Endothelial cell of umbilical vein (primary cell): Measurements from ENCODE around the gene TRIM34. TPM values are rescaled to one million over a fixed set of nuclear protein-coding genes. Genes with fewer than 3 reads are reported as not detected.

ENCODE experiments used
- Bru-seq: library from RNA; stranded (reverse); fragments of 400-500 nt; gene quantifications from one replicate; lab custom pipeline; 2021; lab: Mats Ljungman, UMichigan
- BruChase-seq, 2 experiments: library from RNA; stranded (reverse); fragments of 400-500 nt; gene quantifications; one replicate each; lab custom pipeline; 2021; lab: Mats Ljungman, UMichigan
- BruUV-seq: library from RNA; stranded (reverse); fragments of 400-500 nt; replicated peaks from 2 replicates; lab custom pipeline; 2021; lab: Mats Ljungman, UMichigan
- CTCF ChIA-PET: fragments of 300-600, 350-600 bp; sonication (Branson Sonifier 250); formaldehyde crosslinking; loops from one replicate; lab custom pipeline; 2021; ENCODE audit warnings: antibody characterized with exemption, inconsistent platforms; lab: Charles Lee
- POLR2A ChIA-PET: fragments of 300-600, 350-600 bp; sonication (Branson Sonifier 250); formaldehyde crosslinking; loops from one replicate; lab custom pipeline; 2021; ENCODE audit warnings: antibody characterized with exemption, inconsistent platforms; lab: Charles Lee
- DNase-seq: peaks from one replicate; pipeline ENCODE4 v3.0.0-alpha.2; 2011; ENCODE audit warnings: low read depth, low spot score
- FAIRE-seq: peaks from 2 replicates; lab custom pipeline; 2011; peaks lifted over from hg19 to GRCh38; lab: Jason Lieb, UNC
- H2AFZ ChIP-seq: 2 replicates; pipeline ENCODE4 v1.6.0; 2012; ENCODE audit warnings: low read depth, low read length, control low read depth, inconsistent platforms
- H3K27ac ChIP-seq: 2 replicates; pipeline ENCODE4 v1.5.1; 2011; ENCODE audit warnings: low read depth, mild to moderate bottlenecking, control low read depth, low read length, moderate library complexity; ENCODE audit not compliant: insufficient read depth
- H3K27me3 ChIP-seq, 2 experiments: 2 replicates each; pipeline versions ENCODE4 v1.6.0 to v1.6.1; 2011; ENCODE audit warnings: low read length in 2 of 2, mixed read lengths in 1 of 2; ENCODE audit not compliant: control insufficient read depth in 2 of 2, insufficient read depth in 2 of 2
- H3K36me3 ChIP-seq, 2 experiments: 2 replicates in 1 of 2; 3 replicates in 1 of 2; pipeline ENCODE4 v1.5.1; 2011; ENCODE audit warnings: low read length in 2 of 2, mild to moderate bottlenecking in 1 of 2, moderate library complexity in 1 of 2; ENCODE audit not compliant: control insufficient read depth in 2 of 2, insufficient read depth in 2 of 2; ENCODE audit errors: extremely low read depth in 1 of 2
- H3K4me1 ChIP-seq: 3 replicates; pipeline ENCODE4 v1.5.1; 2011; ENCODE audit warnings: mild to moderate bottlenecking, low read length; ENCODE audit not compliant: control insufficient read depth, insufficient read depth; ENCODE audit errors: extremely low read depth
- H3K4me2 ChIP-seq: 2 replicates; pipeline ENCODE4 v1.6.1; 2011; ENCODE audit warnings: low read length, control low read depth, mixed read lengths; ENCODE audit not compliant: insufficient read depth
- H3K4me3 ChIP-seq, 3 experiments: fragments of 200-600 bp in 1 of 3; sonication (generic), shearing (Covaris generic) in 1 of 3; replicated peaks in 1 of 3; 2 replicates each; pipeline ENCODE4 v1.5.1; 2011 to 2016; ENCODE audit warnings: control low read depth in 3 of 3, low read length in 3 of 3, mild to moderate bottlenecking in 2 of 3, inconsistent platforms in 1 of 3, low read depth in 1 of 3, moderate library complexity in 1 of 3; ENCODE audit not compliant: insufficient read depth in 1 of 3
- H3K79me2 ChIP-seq: 2 replicates; pipeline ENCODE4 v1.6.0; 2012; ENCODE audit warnings: low read length, inconsistent platforms; ENCODE audit not compliant: control insufficient read depth, insufficient read depth
- H3K9ac ChIP-seq: replicated peaks from 2 replicates; pipeline ENCODE3; 2011; ENCODE audit warnings: low read length, control low read depth; ENCODE audit not compliant: insufficient read depth; ENCODE audit errors: extremely low read depth
- H3K9me1 ChIP-seq: replicated peaks from 3 replicates; pipeline ENCODE4 v1.6.0; 2011; ENCODE audit warnings: mild to moderate bottlenecking, low read length; ENCODE audit not compliant: control insufficient read depth, insufficient read depth; ENCODE audit errors: extremely low read depth
- H3K9me3 ChIP-seq: replicated peaks from 2 replicates; pipeline ENCODE4 v1.5.1; 2012; ENCODE audit warnings: low read length, inconsistent platforms; ENCODE audit not compliant: control insufficient read depth, insufficient read depth
- H4K20me1 ChIP-seq: replicated peaks from 2 replicates; pipeline ENCODE3; 2011; ENCODE audit warnings: mild to moderate bottlenecking, low read length; ENCODE audit not compliant: control insufficient read depth, insufficient read depth; ENCODE audit errors: extremely low read depth
- MAX ChIP-seq: IDR thresholded peaks from 2 replicates; pipeline ENCODE4 v1.6.1; 2011; ENCODE audit not compliant: insufficient read depth, insufficient read length
- MYC ChIP-seq: IDR thresholded peaks from one replicate; pipeline ENCODE4 v1.6.1; 2011; ENCODE audit warnings: mild to moderate bottlenecking, low read depth, low read length
- POLR2A ChIP-seq: IDR thresholded peaks from 2 replicates; pipeline ENCODE4 v1.6.1; 2012; ENCODE audit warnings: low read depth, mild to moderate bottlenecking, control low read depth, low read length
- POLR2AphosphoS5 ChIP-seq: IDR thresholded peaks from 2 replicates; pipeline ENCODE4 v1.6.1; 2012; ENCODE audit warnings: low read depth, mild to moderate bottlenecking, control low read depth, low read length, moderate library complexity; ENCODE audit not compliant: insufficient read depth
- dilution Hi-C: fragments of 300-500 bp; cut with MboI; formaldehyde crosslinking; loops from one replicate; pipeline ENCODE4 v1.15.0; 2019; ENCODE audit warnings: low sequenced_read_pairs; ENCODE audit not compliant: extremely low pct_ligation_motif_present
- intact Hi-C: fragments of 100-400 bp; cut with micrococcal nuclease; formaldehyde crosslinking; loops from one replicate; pipeline ENCODE4 v1.10.0; 2022
- long read RNA-seq: library from polyadenylated mRNA; stranded (forward); transcript quantifications from one replicate; pipeline ENCODE4 v2.0.0, GENCODE V29; 2021
- polyA minus RNA-seq, 3 experiments: library from RNA; depleted of rRNA, polyadenylated mRNA; stranded (reverse); fragments of >200 nt; gene quantifications; 1 replicate in 1 of 3; 2 replicates in 2 of 3; pipeline ENCODE4 v1.2.3, GENCODE V29; 2011
- polyA plus RNA-seq, 4 experiments: library from polyadenylated mRNA; depleted of rRNA in 3 of 4; stranded (reverse) in 3 of 4; unstranded in 1 of 4; fragments of >200 nt; gene quantifications; 2 replicates each; pipeline versions ENCODE4 v1.2.1 to v1.2.3, GENCODE V29; 2011 to 2012; ENCODE audit warnings: missing spikeins in 1 of 4
- total RNA-seq: library from RNA; stranded (reverse); gene quantifications from 2 replicates; pipeline ENCODE4 v1.2.3, GENCODE V29; 2021
- TF ChIP-seq, protein P1 (sequence below), 2 donors: IDR thresholded peaks; 1 replicate in 1 of 2; 2 replicates in 1 of 2; pipeline ENCODE4 v1.5.1; 2011; ENCODE audit warnings: low read length in 2 of 2, mild to moderate bottlenecking in 2 of 2, moderate library complexity in 2 of 2, control low read depth in 1 of 2, inconsistent platforms in 1 of 2, low read depth in 1 of 2; ENCODE audit not compliant: insufficient read depth in 1 of 2; ENCODE audit errors: extremely low read depth in 1 of 2

Gene TRIM34
- total RNA-seq (5.2 and 6.7 TPM in 2 replicates), polyA plus RNA-seq (14.6 and 15.2 TPM in 2 replicates), polyA minus RNA-seq (14.6 and 17.7 TPM in 2 replicates), Bru-seq, nascent RNA (percentile 23 among the genes with signal in this experiment), BruChase-seq, experiment 1, labeled RNA remaining after a 6-hour chase (percentile 44 among the genes with signal in this experiment), BruChase-seq, experiment 2, labeled RNA remaining after a 2-hour chase (percentile 35 among the genes with signal in this experiment)
- 8.1 and 9.2 TPM in 2 replicates for polyA plus RNA-seq (2011; cell fraction: cytosol; rRNA removed)
- polyA plus RNA-seq (2011; cell fraction: nucleus; rRNA removed) = 17.1 and 21.1 TPM in 2 replicates
- 8.1 and 11.7 TPM in 2 replicates for polyA plus RNA-seq (2012)
- 0.82 TPM for polyA minus RNA-seq (2011; cell fraction: cytosol; rRNA and poly(A)+ RNA removed)
- 5.2 and 6.9 TPM in 2 replicates for polyA minus RNA-seq (2011; cell fraction: nucleus; rRNA and poly(A)+ RNA removed)
- long read RNA-seq, transcript TRIM34-201 (8 exons, 2,311 nt) = major isoform, 14 of 19 reads
- long read RNA-seq, partial matches to known transcripts = 3 of 19 reads
- long read RNA-seq, other reads (novel, unspliced or antisense) = 2 of 19 reads

- H3K9me3 ChIP-seq = no peaks in the 10 kb centered on the region
- H3K9me1 ChIP-seq = no peaks in the 10 kb centered on the region
- H3K4me2 ChIP-seq = peak within 1 kb of the TSS; percentile 93
- CTCF ChIA-PET = interaction anchor here (0.9 to 1.6 kb wide), 3 partner anchors 12 to 25 kb away, joined by 3 to 8 read pairs (median 3); no protein-coding TSS in a partner anchor
- TF ChIP-seq, protein P1, sequence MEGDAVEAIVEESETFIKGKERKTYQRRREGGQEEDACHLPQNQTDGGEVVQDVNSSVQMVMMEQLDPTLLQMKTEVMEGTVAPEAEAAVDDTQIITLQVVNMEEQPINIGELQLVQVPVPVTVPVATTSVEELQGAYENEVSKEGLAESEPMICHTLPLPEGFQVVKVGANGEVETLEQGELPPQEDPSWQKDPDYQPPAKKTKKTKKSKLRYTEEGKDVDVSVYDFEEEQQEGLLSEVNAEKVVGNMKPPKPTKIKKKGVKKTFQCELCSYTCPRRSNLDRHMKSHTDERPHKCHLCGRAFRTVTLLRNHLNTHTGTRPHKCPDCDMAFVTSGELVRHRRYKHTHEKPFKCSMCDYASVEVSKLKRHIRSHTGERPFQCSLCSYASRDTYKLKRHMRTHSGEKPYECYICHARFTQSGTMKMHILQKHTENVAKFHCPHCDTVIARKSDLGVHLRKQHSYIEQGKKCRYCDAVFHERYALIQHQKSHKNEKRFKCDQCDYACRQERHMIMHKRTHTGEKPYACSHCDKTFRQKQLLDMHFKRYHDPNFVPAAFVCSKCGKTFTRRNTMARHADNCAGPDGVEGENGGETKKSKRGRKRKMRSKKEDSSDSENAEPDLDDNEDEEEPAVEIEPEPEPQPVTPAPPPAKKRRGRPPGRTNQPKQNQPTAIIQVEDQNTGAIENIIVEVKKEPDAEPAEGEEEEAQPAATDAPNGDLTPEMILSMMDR (IDR thresholded peaks at IDR 0.05; ENCODE audit: extremely low read depth in 1 of 2, insufficient read depth in 1 of 2, low read depth in 1 of 2, low read length in 2 of 2) = no peak
- TF ChIP-seq POLR2A (peak; percentile 62), MYC (no peak), POLR2AphosphoS5 (no peak), MAX (no peak)
- H3K4me3 ChIP-seq = peak within 1 kb of the TSS; percentile 40 to 90 (median 67)
- DNase-seq (peak; percentile 95), FAIRE-seq (peak; percentile 97)
- H3K27me3 ChIP-seq = no peaks in the 10 kb centered on the region
- intact Hi-C loops (loop anchor here (1.0 kb wide), 1 partner anchor 24 kb away; no protein-coding TSS in a partner anchor), dilution Hi-C loops (no loop called here)
- peak within 1 kb of the TSS; percentile 95 for H2AFZ ChIP-seq
- no peaks in the 10 kb centered on the region for H3K79me2 ChIP-seq
- BruUV-seq = TSS peak; percentile 60
- no peaks in the 10 kb centered on the region for H4K20me1 ChIP-seq
- no peaks in the 10 kb centered on the region for H3K36me3 ChIP-seq
- peaks cover 22% of the 10 kb centered on the region for H3K4me1 ChIP-seq
- POLR2A ChIA-PET = no interaction called here
- H3K27ac ChIP-seq = peak within 1 kb of the TSS; percentile 76
- peak within 1 kb of the TSS; percentile 79 for H3K9ac ChIP-seq
Measured at GRCh38 chr11:5624489-5625279, at the start of gene TRIM34. Gene TRIM34, plus strand, starts transcription at chr11:5625001. Its CDS starts 7,331 bp downstream, at chr11:5632332.
